Neural crest cell (in vitro differentiated cells): Measurements from ENCODE around the gene SAMD13. TPM values are rescaled to one million over a fixed set of nuclear protein-coding genes. Genes with fewer than 3 reads are reported as not detected.
A peak's percentile ranks its signal among the peaks of the same experiment; 100 is the strongest.

Source experiments
- DNase-seq: peaks from one replicate; pipeline ENCODE4 v3.0.0; 2021; ENCODE audit warnings: low read depth, mixed read lengths, low spot score
- H3K27ac Mint-ChIP-seq: one replicate; pipeline ENCODE4 v1.8.0; 2021; ENCODE audit warnings: mild to moderate bottlenecking, mixed read lengths; ENCODE audit not compliant: unreplicated experiment
- H3K27me3 Mint-ChIP-seq: 2 replicates; pipeline ENCODE4 v1.8.0; 2021; ENCODE audit warnings: low read depth, mild to moderate bottlenecking, mixed read lengths
- H3K36me3 Mint-ChIP-seq: 2 replicates; pipeline ENCODE4 v1.8.0; 2021; ENCODE audit warnings: low read depth, mild to moderate bottlenecking, mixed read lengths
- H3K4me1 Mint-ChIP-seq: 2 replicates; pipeline ENCODE4 v1.8.0; 2021; ENCODE audit warnings: mixed read lengths
- H3K4me3 Mint-ChIP-seq: one replicate; pipeline ENCODE4 v1.8.0; 2021; ENCODE audit warnings: mild to moderate bottlenecking, mixed read lengths
- H3K9me3 Mint-ChIP-seq: 2 replicates; pipeline ENCODE4 v1.8.0; 2021; ENCODE audit warnings: mixed read lengths
- total RNA-seq: library from RNA; stranded (reverse); gene quantifications from 2 replicates; pipeline ENCODE4 v1.2.1, GENCODE V29; 2021
- TF ChIP-seq, protein P1 (sequence below): fragments of 200-600 bp; sonication (generic); conservative IDR thresholded peaks from 2 replicates; pipeline ENCODE4 v1.5.0; 2021; ENCODE audit warnings: antibody characterized with exemption, mild to moderate bottlenecking

Gene SAMD13
- total RNA-seq, 1 donor from 2014 or later, result 2.3 TPM

DNA sequence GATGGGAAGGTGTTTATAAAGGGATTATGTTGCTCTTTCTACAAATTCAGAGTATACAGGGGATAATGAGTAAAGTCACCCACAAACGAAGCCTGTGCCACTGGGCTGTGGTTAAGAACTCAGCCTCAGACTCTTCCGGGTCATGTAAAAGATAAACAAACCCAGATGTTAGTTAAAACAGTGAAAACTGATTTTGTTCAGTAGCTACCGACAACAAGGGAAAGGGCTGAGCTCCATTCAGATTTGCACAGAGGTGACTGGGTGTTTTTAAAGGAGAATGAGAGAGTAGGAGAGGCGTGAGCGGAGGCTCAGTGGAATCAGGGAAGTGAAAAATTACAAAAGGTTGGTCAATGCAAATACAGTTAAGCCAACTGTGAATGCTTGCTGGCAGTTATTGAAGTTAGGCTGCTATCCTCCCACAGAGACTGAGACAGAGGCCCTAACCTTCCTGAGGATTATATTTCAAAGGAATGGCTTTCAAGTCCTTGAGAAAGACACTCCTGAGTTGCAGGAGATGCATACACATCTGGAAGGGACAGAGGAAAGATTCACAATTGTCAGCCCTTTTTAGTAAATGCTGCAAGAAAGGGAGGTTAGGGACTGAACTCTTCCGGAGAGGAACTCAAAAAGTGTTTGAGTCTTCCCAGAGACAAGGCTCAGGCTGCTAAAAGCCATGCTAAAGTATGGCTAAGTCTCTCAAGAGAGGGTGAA lies 29.9 kb upstream of the SAMD13 start:
- TF ChIP-seq, protein P1, sequence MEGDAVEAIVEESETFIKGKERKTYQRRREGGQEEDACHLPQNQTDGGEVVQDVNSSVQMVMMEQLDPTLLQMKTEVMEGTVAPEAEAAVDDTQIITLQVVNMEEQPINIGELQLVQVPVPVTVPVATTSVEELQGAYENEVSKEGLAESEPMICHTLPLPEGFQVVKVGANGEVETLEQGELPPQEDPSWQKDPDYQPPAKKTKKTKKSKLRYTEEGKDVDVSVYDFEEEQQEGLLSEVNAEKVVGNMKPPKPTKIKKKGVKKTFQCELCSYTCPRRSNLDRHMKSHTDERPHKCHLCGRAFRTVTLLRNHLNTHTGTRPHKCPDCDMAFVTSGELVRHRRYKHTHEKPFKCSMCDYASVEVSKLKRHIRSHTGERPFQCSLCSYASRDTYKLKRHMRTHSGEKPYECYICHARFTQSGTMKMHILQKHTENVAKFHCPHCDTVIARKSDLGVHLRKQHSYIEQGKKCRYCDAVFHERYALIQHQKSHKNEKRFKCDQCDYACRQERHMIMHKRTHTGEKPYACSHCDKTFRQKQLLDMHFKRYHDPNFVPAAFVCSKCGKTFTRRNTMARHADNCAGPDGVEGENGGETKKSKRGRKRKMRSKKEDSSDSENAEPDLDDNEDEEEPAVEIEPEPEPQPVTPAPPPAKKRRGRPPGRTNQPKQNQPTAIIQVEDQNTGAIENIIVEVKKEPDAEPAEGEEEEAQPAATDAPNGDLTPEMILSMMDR, result no peak
- DNase-seq, result no peak
- Mint-ChIP-seq H3K27me3 (no peaks in the 10 kb centered on the region), H3K36me3 (peaks cover 6% of the 10 kb centered on the region), H3K27ac (peak overlapping the region; percentile 48), H3K9me3 (peaks cover 10% of the 10 kb centered on the region), H3K4me3 (no peak overlapping the region), H3K4me1 (peaks cover 21% of the 10 kb centered on the region)

DNA sequence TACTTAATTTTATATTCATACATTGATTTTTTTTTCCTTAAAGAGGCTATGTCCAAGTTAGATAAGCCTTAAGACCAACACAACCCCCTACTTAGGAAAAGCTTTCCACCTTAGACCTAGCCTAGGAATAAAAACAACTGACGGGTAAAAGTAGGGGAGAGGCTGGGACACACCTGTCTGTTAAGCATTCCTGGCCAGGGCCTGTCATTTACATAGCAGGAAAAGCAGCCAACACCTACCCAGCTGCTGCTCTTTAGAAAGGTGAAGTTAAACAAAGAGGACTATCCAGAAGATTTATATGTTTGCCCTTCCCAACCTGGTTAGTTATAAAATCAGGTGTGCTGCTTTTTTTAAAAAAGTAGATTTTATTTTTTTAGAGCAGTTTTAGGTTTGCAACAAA lies 29.1 kb upstream of the SAMD13 start:
- H3K36me3 Mint-ChIP-seq, result peaks cover 6% of the 10 kb centered on the region
- TF ChIP-seq, protein P1, result no peak
- H3K4me3 Mint-ChIP-seq, result no peak overlapping the region
- H3K27me3 Mint-ChIP-seq, result no peaks in the 10 kb centered on the region
- no peak overlapping the region for H3K27ac Mint-ChIP-seq
- peaks cover 21% of the 10 kb centered on the region for H3K4me1 Mint-ChIP-seq
- H3K9me3 Mint-ChIP-seq, result peaks cover 10% of the 10 kb centered on the region
- no peak for DNase-seq

DNA sequence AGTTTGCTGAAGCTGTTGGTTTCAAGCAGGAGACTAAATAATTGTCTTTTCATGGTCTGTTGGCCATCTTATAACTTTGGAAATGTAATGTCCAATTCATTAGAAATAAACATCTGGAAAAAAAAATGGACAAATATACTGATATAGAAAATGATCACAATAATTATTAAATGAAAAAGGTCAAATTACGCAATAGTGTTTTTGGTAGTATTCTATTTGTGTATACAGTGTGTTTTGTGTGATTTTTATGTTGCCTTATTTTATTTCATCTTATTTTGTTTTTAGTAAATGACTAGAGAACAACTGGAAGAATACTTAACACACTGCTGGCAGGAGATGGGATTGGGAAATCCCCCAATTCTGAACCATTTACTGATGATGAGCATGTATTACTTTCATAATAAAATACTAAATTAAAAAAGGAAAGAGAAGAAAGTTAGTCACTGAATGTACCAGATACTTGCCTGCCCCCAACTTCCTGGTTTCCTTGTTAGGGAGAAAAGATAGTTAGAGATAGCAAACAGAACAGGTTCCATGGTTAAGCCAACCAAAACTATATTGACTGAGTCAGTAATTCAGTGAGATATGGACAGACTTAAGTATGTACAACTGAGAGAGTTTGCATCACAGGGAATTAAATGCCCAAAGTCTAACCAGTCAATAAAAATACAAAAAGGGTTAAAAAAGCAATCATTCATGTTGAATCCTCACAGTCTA lies 24.0 kb upstream of the SAMD13 start:
- Mint-ChIP-seq H3K27me3 (no peaks in the 10 kb centered on the region), H3K9me3 (peaks cover 7% of the 10 kb centered on the region), H3K36me3 (peaks cover 6% of the 10 kb centered on the region), H3K4me1 (peaks cover 5% of the 10 kb centered on the region), H3K4me3 (no peak overlapping the region), H3K27ac (no peak overlapping the region)
- no peak for DNase-seq
- TF ChIP-seq, protein P1, result no peak

DNA sequence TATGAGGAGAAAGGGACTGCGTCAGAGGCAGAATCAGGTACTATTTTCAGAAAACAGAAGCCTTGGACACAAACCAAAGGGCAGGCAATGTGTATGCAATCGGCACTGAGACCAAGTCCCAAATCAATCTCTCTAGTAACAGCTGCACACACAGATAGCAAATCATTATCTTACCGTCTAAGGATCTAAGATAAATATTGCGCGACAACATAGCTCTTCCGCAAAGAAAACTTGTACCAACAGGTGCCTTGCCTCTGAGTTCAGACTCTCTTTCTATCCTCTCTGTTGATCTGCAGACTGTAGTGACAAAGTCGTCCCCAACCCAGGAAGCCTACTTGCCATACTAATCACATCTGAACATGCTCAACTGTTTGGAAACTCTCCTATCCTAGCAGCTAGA lies 22.6 kb upstream of the SAMD13 start:
- Mint-ChIP-seq H3K27me3 (no peaks in the 10 kb centered on the region), H3K9me3 (peaks cover 5% of the 10 kb centered on the region), H3K36me3 (peaks cover 4% of the 10 kb centered on the region), H3K27ac (no peak overlapping the region), H3K4me1 (peaks cover 5% of the 10 kb centered on the region), H3K4me3 (no peak overlapping the region)
- TF ChIP-seq, protein P1, result no peak
- DNase-seq, result no peak

DNA sequence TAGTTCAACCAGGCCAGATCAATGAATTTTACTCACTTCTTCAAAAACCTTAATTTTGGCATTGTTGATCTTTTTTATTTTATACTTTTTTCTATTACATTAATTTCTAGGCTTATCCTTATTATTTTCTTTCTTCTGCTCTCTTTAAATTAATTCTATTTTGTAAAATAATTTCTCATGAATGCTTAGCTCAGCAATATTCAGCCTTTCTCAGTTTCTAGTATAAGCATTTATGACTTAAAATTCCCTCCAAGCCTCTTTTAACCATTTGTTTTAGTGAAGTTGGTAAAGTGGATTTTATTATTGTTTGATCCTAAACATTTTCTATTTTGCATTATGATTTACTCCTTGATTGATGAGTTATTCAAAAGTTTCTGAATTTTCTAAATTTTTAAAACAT lies 20.6 kb upstream of the SAMD13 start:
- DNase-seq, result no peak
- no peaks in the 10 kb centered on the region for H3K27me3 Mint-ChIP-seq
- H3K9me3 Mint-ChIP-seq, result peaks cover 3% of the 10 kb centered on the region
- TF ChIP-seq, protein P1, result no peak
- H3K36me3 Mint-ChIP-seq, result no peaks in the 10 kb centered on the region
- no peak overlapping the region for H3K27ac Mint-ChIP-seq
- H3K4me1 Mint-ChIP-seq, result no peaks in the 10 kb centered on the region
- H3K4me3 Mint-ChIP-seq, result no peak overlapping the region
